Panc1 (cell line): ENCODE measurements around the gene RIOX2. TPM values are rescaled to one million over a fixed set of nuclear protein-coding genes. Genes with fewer than 3 reads are reported as not detected.

Experiments used
- ATAC-seq: fragments of 200-7000 bp; cut with Tn5 transposase; 2 replicates; pipeline ENCODE4 v1.9.1; 2020; ENCODE audit warnings: mild to moderate bottlenecking, moderate library complexity
- BruUV-seq: library from RNA; stranded (reverse); fragments of 400-500 nt; replicated peaks from 2 replicates; lab custom pipeline; 2021; lab: Mats Ljungman, UMichigan
- CTCF ChIA-PET: fragments of 300-600 bp; sonication (Branson Sonifier 250); formaldehyde crosslinking; loops from one replicate; lab custom pipeline; 2022; ENCODE audit warnings: antibody characterized with exemption; lab: Charles Lee
- POLR2A ChIA-PET: fragments of 300-600 bp; sonication (Branson Sonifier 250); formaldehyde crosslinking; loops from one replicate; lab custom pipeline; 2022; ENCODE audit warnings: antibody characterized with exemption; lab: Charles Lee
- DNase-seq: peaks from one replicate; pipeline ENCODE4 v3.0.0-alpha.2; 2010; ENCODE audit warnings: low read depth, low spot score
- H3K27ac ChIP-seq: 2 replicates; pipeline ENCODE4 v1.5.1; 2011; ENCODE audit warnings: mild to moderate bottlenecking, low read length, inconsistent platforms
- H3K27me3 ChIP-seq: fragments of 200-500 bp; sonication (Bioruptor generic); 2 replicates; pipeline ENCODE4 v1.6.0; 2014; ENCODE audit warnings: low read length, inconsistent platforms; ENCODE audit not compliant: control insufficient read depth, insufficient read depth
- H3K36me3 ChIP-seq: fragments of 200-500 bp; sonication (Bioruptor generic); 2 replicates; pipeline ENCODE4 v1.5.1; 2014; ENCODE audit warnings: inconsistent platforms, mild to moderate bottlenecking, low read length, moderate library complexity; ENCODE audit not compliant: control insufficient read depth, insufficient read depth
- H3K4me1 ChIP-seq: 2 replicates; pipeline ENCODE4 v1.5.1; 2011; ENCODE audit warnings: inconsistent platforms, mild to moderate bottlenecking, low read length, moderate library complexity; ENCODE audit not compliant: control insufficient read depth, insufficient read depth
- H3K4me3 ChIP-seq, 2 experiments: 2 replicates each; pipeline ENCODE4 v1.5.1; 2011 to 2012; ENCODE audit warnings: low read depth in 2 of 2, low read length in 2 of 2, mild to moderate bottlenecking in 2 of 2, inconsistent platforms in 1 of 2, moderate library complexity in 1 of 2
- H3K9me3 ChIP-seq: fragments of 200-500 bp; sonication (Bioruptor generic); 2 replicates; pipeline ENCODE4 v1.5.1; 2014; ENCODE audit warnings: low read depth, mild to moderate bottlenecking, inconsistent platforms, low read length, moderate library complexity; ENCODE audit not compliant: control insufficient read depth, insufficient read depth
- CTCF ChIP-seq: fragments of 450-650 bp; IDR thresholded peaks from 2 replicates; pipeline ENCODE4 v1.5.1; 2017; ENCODE audit warnings: mild to moderate bottlenecking
- POLR2AphosphoS5 ChIP-seq: IDR thresholded peaks from 2 replicates; pipeline ENCODE4 v1.6.1; 2012; ENCODE audit warnings: mild to moderate bottlenecking, low read depth, low read length, moderate library complexity
- REST ChIP-seq, 2 experiments: IDR thresholded peaks; 2 replicates each; pipeline ENCODE4 v1.6.1; 2011 to 2012; ENCODE audit warnings: low read depth in 2 of 2, control low read depth in 1 of 2, low read length in 1 of 2, mild to moderate bottlenecking in 1 of 2, moderate library complexity in 1 of 2; ENCODE audit not compliant: insufficient read depth in 1 of 2
- SIN3A ChIP-seq: IDR thresholded peaks from 2 replicates; pipeline ENCODE4 v1.6.1; 2012; ENCODE audit warnings: low read depth, mild to moderate bottlenecking, low read length, moderate library complexity, borderline replicate concordance; ENCODE audit not compliant: insufficient read depth
- TCF7L2 ChIP-seq: IDR thresholded peaks from 2 replicates; pipeline ENCODE4 v1.6.1; 2011; ENCODE audit warnings: mild to moderate bottlenecking, low read depth, low read length, inconsistent platforms
- in situ Hi-C: cut with HindIII; loops from 2 replicates; pipeline ENCODE4 v1.10.0; 2016; ENCODE audit warnings: low sequenced_read_pairs, low pct_unique_long_range_greater_than_20kb
- intact Hi-C: fragments of 100-400 bp; cut with micrococcal nuclease; formaldehyde crosslinking; loops from one replicate; pipeline ENCODE4 v1.10.0; 2022; ENCODE audit not compliant: unreplicated experiment
- total RNA-seq: library from RNA; stranded (reverse); gene quantifications from one replicate; pipeline ENCODE4 v1.2.1, GENCODE V29; 2021; ENCODE audit not compliant: unreplicated experiment

Gene RIOX2
- total RNA-seq, 1 experiment from 2014 or later: 44.1 TPM

GRCh38 chr3:98010194-98010882 lies 38.1 kb upstream of the RIOX2 start:
- TF ChIP-seq SIN3A (no peak), REST (IDR thresholded peaks at IDR 0.05; ENCODE audit: insufficient read depth in 1 of 2, low read depth in 2 of 2, low read length in 1 of 2) (no peak), POLR2AphosphoS5 (no peak), CTCF (no peak), TCF7L2 (no peak)
- intact Hi-C loops: no loop called here
- BruUV-seq: no TSS peak
- no peak for ATAC-seq
- Histone ChIP-seq H3K27ac (no peak overlapping the region), H3K4me3 (no peak overlapping the region), H3K9me3 (no peaks in the 10 kb centered on the region), H3K4me1 (no peaks in the 10 kb centered on the region), H3K36me3 (no peaks in the 10 kb centered on the region), H3K27me3 (no peaks in the 10 kb centered on the region; the same call in 1 of the 2 replicates)
- in situ Hi-C loops: no loop called here
- DNase-seq: no peak
- POLR2A ChIA-PET: no interaction called here
- CTCF ChIA-PET: no interaction called here

- DNase-seq (no peak), ATAC-seq (no peak)
- in situ Hi-C loops: no loop called here
- CTCF ChIA-PET: no interaction called here
- TF ChIP-seq POLR2AphosphoS5: no peak
- TF ChIP-seq SIN3A: no peak
- no peak for TF ChIP-seq CTCF
- TF ChIP-seq REST (IDR thresholded peaks at IDR 0.05; ENCODE audit: insufficient read depth in 1 of 2, low read depth in 2 of 2, low read length in 1 of 2): no peak
- no peak for TF ChIP-seq TCF7L2
- no peaks in the 10 kb centered on the region for H3K4me1 ChIP-seq
- H3K36me3 ChIP-seq: no peaks in the 10 kb centered on the region
- intact Hi-C loops: no loop called here
- no peaks in the 10 kb centered on the region for H3K9me3 ChIP-seq
- BruUV-seq: no TSS peak
- H3K27me3 ChIP-seq: no peaks in the 10 kb centered on the region; the same call in 1 of the 2 replicates
- H3K27ac ChIP-seq: no peak overlapping the region
- no peak overlapping the region for H3K4me3 ChIP-seq
- POLR2A ChIA-PET: no interaction called here
These were observed 36.6 kb upstream of the RIOX2 start for GRCh38 chr3:98008855-98009254.
